HG02885 (cell line): ENCODE data around the gene FGF1.

Source experiments
- ATAC-seq: cut with Tn5 transposase; IDR thresholded peaks from one replicate; pipeline ENCODE4 v1.9.1; 2021; ENCODE audit warnings: mild to moderate bottlenecking; ENCODE audit not compliant: unreplicated experiment, poor library complexity

FGF1 gene

GRCh38 chr5:142685418-142686209 lies at the start of gene FGF1:
Gene FGF1 (minus strand): TSS chr5:142686090. CDS start chr5:142614127, 71,963 bp downstream.
- no peak for ATAC-seq

GRCh38 chr5:142727735-142728047 lies 41.8 kb upstream of the FGF1 start:
- ATAC-seq: no peak

- ATAC-seq: no peak
Measured at GRCh38 chr5:142726188-142726731, 40.4 kb upstream of the FGF1 start.

- no peak for ATAC-seq
Measured at GRCh38 chr5:142725231-142726187, 39.6 kb upstream of the FGF1 start.

GRCh38 chr5:142724821-142725220 lies 38.9 kb upstream of the FGF1 start:
- no peak for ATAC-seq

GRCh38 chr5:142722896-142723295 lies 37.0 kb upstream of the FGF1 start:
- ATAC-seq: no peak

GRCh38 chr5:142722146-142722545 lies 36.3 kb upstream of the FGF1 start:
- ATAC-seq: no peak

- ATAC-seq: no peak
Measured at GRCh38 chr5:142720641-142721271, 34.9 kb upstream of the FGF1 start.

GRCh38 chr5:142719836-142720370 lies 34.0 kb upstream of the FGF1 start:
- no peak for ATAC-seq

GRCh38 chr5:142717582-142718215 lies 31.8 kb upstream of the FGF1 start:
- no peak for ATAC-seq

GRCh38 chr5:142716963-142717362 lies 31.1 kb upstream of the FGF1 start:
- peak; percentile 45 for ATAC-seq

- ATAC-seq: no peak
Measured at GRCh38 chr5:142715291-142715690, 29.4 kb upstream of the FGF1 start.

GRCh38 chr5:142713121-142713706 lies 27.3 kb upstream of the FGF1 start:
- ATAC-seq: peak; percentile 99

GRCh38 chr5:142703153-142703552 lies 17.3 kb upstream of the FGF1 start:
- ATAC-seq: no peak

GRCh38 chr5:142701673-142702311 lies 15.9 kb upstream of the FGF1 start:
- no peak for ATAC-seq

GRCh38 chr5:142700566-142700965 lies 14.7 kb upstream of the FGF1 start:
- no peak for ATAC-seq

- peak; percentile 72 for ATAC-seq
Measured at GRCh38 chr5:142699184-142699720, 13.4 kb upstream of the FGF1 start.

- no peak for ATAC-seq
Measured at GRCh38 chr5:142698447-142699183, 12.7 kb upstream of the FGF1 start.
